Measurements from ENCODE around the gene KRT7.

DNA sequence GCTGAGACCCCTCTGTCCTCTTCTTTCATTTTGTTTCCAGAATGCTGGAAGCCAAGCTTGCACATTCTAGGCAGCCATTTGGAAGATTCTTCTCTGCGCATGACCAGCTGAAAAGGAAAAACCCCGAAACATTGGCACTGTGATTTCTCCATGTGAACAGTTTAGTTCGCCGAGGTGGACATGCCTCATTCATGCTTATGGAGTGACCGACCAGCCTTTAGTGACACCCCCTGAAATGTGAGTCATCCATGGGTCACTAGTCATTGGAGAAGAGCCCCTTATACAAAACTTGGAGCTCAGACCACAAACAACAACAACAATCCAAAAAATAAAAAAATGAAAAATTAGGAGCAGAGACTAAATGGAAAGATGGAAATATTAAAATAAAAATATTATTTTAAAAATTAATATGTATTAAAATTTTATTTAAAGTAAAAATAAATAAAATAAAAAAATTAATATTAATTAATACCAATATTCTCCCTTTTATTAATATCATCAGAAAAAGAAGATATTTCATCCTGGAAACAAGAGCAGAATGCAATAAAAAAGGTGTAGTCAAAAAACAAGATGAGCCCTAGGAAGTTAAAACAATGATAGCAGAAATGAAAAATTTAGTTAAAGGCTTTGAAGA is 9.5 kb upstream of the KRT7 start:
- TF ChIP-seq, protein P1, sequence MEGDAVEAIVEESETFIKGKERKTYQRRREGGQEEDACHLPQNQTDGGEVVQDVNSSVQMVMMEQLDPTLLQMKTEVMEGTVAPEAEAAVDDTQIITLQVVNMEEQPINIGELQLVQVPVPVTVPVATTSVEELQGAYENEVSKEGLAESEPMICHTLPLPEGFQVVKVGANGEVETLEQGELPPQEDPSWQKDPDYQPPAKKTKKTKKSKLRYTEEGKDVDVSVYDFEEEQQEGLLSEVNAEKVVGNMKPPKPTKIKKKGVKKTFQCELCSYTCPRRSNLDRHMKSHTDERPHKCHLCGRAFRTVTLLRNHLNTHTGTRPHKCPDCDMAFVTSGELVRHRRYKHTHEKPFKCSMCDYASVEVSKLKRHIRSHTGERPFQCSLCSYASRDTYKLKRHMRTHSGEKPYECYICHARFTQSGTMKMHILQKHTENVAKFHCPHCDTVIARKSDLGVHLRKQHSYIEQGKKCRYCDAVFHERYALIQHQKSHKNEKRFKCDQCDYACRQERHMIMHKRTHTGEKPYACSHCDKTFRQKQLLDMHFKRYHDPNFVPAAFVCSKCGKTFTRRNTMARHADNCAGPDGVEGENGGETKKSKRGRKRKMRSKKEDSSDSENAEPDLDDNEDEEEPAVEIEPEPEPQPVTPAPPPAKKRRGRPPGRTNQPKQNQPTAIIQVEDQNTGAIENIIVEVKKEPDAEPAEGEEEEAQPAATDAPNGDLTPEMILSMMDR (IDR thresholded peaks at IDR 0.05; ENCODE audit: insufficient read depth, low read length, poor library complexity, severe bottlenecking): no peak
- no peak for TF ChIP-seq EZH2phosphoT487 (conservative IDR thresholded peaks at IDR 0.05; ENCODE audit: low read length)
